GM23338 (cell line): Measurements from ENCODE around the gene PGGHG. TPM values are rescaled to one million over a fixed set of nuclear protein-coding genes. Genes with fewer than 3 reads are reported as not detected.
A peak's percentile ranks its signal among the peaks of the same experiment; 100 is the strongest.

ENCODE experiments used
- ATAC-seq: fragments of 200-7000 bp; cut with Tn5 transposase; 3 replicates; pipeline ENCODE4 v1.9.1; 2020
- DNase-seq: peaks from one replicate; pipeline ENCODE4 v3.0.0-alpha.2; 2015; ENCODE audit warnings: low spot score
- H2AFZ ChIP-seq: fragments of 200-600 bp; sonication (generic); 2 replicates; pipeline ENCODE4 v1.8.0; 2016; ENCODE audit warnings: antibody characterized with exemption, mild to moderate bottlenecking, moderate library complexity
- H3F3A ChIP-seq: fragments of 200-600 bp; sonication (generic); replicated peaks from 2 replicates; pipeline ENCODE4 v1.8.0; 2017; ENCODE audit warnings: antibody characterized with exemption, mixed run types, low read depth
- H3K27ac ChIP-seq: fragments of 200-600 bp; sonication (generic); 2 replicates; pipeline ENCODE4 v1.6.1; 2016; ENCODE audit warnings: low read depth
- H3K27me3 ChIP-seq: fragments of 200-600 bp; sonication (generic); 2 replicates; pipeline ENCODE4 v1.8.0; 2016; ENCODE audit warnings: mild to moderate bottlenecking, mixed run types, moderate library complexity; ENCODE audit not compliant: insufficient read depth
- H3K36me3 ChIP-seq: fragments of 200-600 bp; sonication (generic); 2 replicates; pipeline ENCODE4 v1.8.0; 2016; ENCODE audit warnings: mild to moderate bottlenecking; ENCODE audit not compliant: insufficient read depth
- H3K4me1 ChIP-seq: fragments of 200-600 bp; sonication (generic); 2 replicates; pipeline ENCODE4 v1.8.0; 2016; ENCODE audit warnings: mild to moderate bottlenecking, moderate library complexity; ENCODE audit not compliant: insufficient read depth
- H3K4me2 ChIP-seq: fragments of 200-600 bp; sonication (generic); 2 replicates; pipeline ENCODE4 v1.7.1; 2017; ENCODE audit warnings: mixed run types
- H3K4me3 ChIP-seq: fragments of 200-600 bp; sonication (generic); 2 replicates; pipeline ENCODE4 v1.6.1; 2016; ENCODE audit warnings: mixed run types
- H3K79me2 ChIP-seq: fragments of 200-600 bp; sonication (generic); replicated peaks from 2 replicates; pipeline ENCODE4 v1.8.0; 2017; ENCODE audit warnings: mild to moderate bottlenecking; ENCODE audit not compliant: insufficient read depth
- H3K9me2 ChIP-seq: fragments of 200-600 bp; sonication (generic); 2 replicates; pipeline ENCODE4 v1.8.0; 2017; ENCODE audit not compliant: insufficient read depth
- H4K20me1 ChIP-seq: fragments of 200-600 bp; sonication (generic); replicated peaks from 2 replicates; pipeline ENCODE4 v1.8.0; 2017; ENCODE audit warnings: mild to moderate bottlenecking; ENCODE audit not compliant: insufficient read depth
- H3K27ac Mint-ChIP-seq: 2 replicates; pipeline ENCODE4 v1.8.0; 2020; ENCODE audit warnings: inconsistent platforms, mild to moderate bottlenecking, moderate library complexity, mixed read lengths
- H3K27me3 Mint-ChIP-seq: 3 replicates; pipeline ENCODE4 v1.8.0; 2022; ENCODE audit warnings: low read depth, mild to moderate bottlenecking, moderate library complexity, mixed read lengths, inconsistent platforms; ENCODE audit not compliant: insufficient read depth, poor library complexity
- H3K36me3 Mint-ChIP-seq: 3 replicates; pipeline ENCODE4 v1.8.0; 2021; ENCODE audit warnings: low read depth, mild to moderate bottlenecking, inconsistent platforms, moderate library complexity, mixed read lengths
- H3K4me1 Mint-ChIP-seq: 3 replicates; pipeline ENCODE4 v1.8.0; 2020; ENCODE audit warnings: mild to moderate bottlenecking, inconsistent platforms, mixed read lengths
- H3K4me3 Mint-ChIP-seq: 3 replicates; pipeline ENCODE4 v1.8.0; 2021; ENCODE audit warnings: moderate library complexity, mild to moderate bottlenecking, inconsistent platforms, mixed read lengths
- H3K9me3 Mint-ChIP-seq: 3 replicates; pipeline ENCODE4 v1.8.0; 2020; ENCODE audit warnings: moderate library complexity, mild to moderate bottlenecking, inconsistent platforms, mixed read lengths
- CTCF ChIP-seq, 2 experiments: fragments of 200-600 bp in 1 of 2; sonication (generic) in 1 of 2; conservative IDR thresholded peaks; 2 replicates each; pipeline versions ENCODE4 v1.5.1 to v1.6.1; 2016 to 2017; ENCODE audit warnings: antibody characterized with exemption in 2 of 2, low read depth in 2 of 2, mild to moderate bottlenecking in 2 of 2, moderate library complexity in 1 of 2
- NANOG ChIP-seq: IDR thresholded peaks from 2 replicates; pipeline ENCODE4 v1.6.1; 2016; ENCODE audit warnings: antibody characterized with exemption, borderline replicate concordance
- REST ChIP-seq: IDR thresholded peaks from one replicate; pipeline ENCODE4 v1.6.1; 2018; ENCODE audit warnings: antibody characterized with exemption; ENCODE audit not compliant: unreplicated experiment
- STAT1 ChIP-seq: IDR thresholded peaks from one replicate; pipeline ENCODE4 v1.6.1; 2016; ENCODE audit warnings: antibody characterized with exemption; ENCODE audit not compliant: unreplicated experiment
- polyA plus RNA-seq: library from polyadenylated mRNA; unstranded; fragments of >200 nt; fragmentation: Nextera tagmentation; extraction: Ambion mirVana; gene quantifications from 2 replicates; pipeline ENCODE4 v1.2.1, GENCODE V29; 2016
- total RNA-seq: library from RNA; depleted of rRNA; stranded (reverse); fragments of >200 nt; shearing (Covaris generic); gene quantifications from 2 replicates; pipeline ENCODE4 v1.2.3, GENCODE V29; 2014

The PGGHG gene
- total and polyA plus RNA-seq, 2 experiments from 2014 or later = 24.9 to 55.8 TPM

DNA sequence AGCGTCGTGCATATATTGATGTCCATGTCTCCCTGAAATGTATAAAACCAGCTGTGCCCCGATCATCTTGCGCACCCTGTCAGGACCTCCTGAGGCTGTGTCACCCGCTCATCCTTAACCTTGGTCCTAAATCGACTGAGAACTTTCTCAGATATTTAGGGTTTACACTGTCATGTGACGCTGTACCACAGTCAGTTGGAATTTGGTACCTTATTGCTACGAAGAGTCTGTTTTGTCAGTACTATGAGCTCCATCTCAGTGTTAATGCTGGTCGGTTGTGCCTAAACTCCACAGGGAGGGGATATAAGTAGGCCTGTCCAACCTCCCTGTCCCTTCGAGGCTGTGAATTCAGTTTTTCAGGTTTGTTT, 16.9 kb downstream of the PGGHG start:
- peak overlapping the region; percentile 90 for H3K27ac Mint-ChIP-seq
- H3K79me2 ChIP-seq = peaks cover 12% of the 10 kb centered on the region
- H3K4me1 ChIP-seq = peaks cover 65% of the 10 kb centered on the region
- no peak for ATAC-seq
- H3F3A ChIP-seq = peaks cover 26% of the 10 kb centered on the region
- H3K9me2 ChIP-seq = no peaks in the 10 kb centered on the region
- TF ChIP-seq NANOG = no peak
- no peak for TF ChIP-seq STAT1
- H2AFZ ChIP-seq = no peak overlapping the region
- peak overlapping the region; percentile 90 for H3K27ac ChIP-seq
- no peaks in the 10 kb centered on the region for H3K27me3 ChIP-seq
- H3K36me3 Mint-ChIP-seq = peaks cover 16% of the 10 kb centered on the region
- no peak for DNase-seq
- peak overlapping the region; percentile 56 for H3K4me3 Mint-ChIP-seq
- H3K4me3 ChIP-seq = no peak overlapping the region; the same call in 1 of the 2 replicates
- H3K4me1 Mint-ChIP-seq = peaks cover 61% of the 10 kb centered on the region
- no peaks in the 10 kb centered on the region for H4K20me1 ChIP-seq
- no peaks in the 10 kb centered on the region for H3K36me3 ChIP-seq
- H3K4me2 ChIP-seq = peak overlapping the region; percentile 66
- peaks cover 42% of the 10 kb centered on the region for H3K27me3 Mint-ChIP-seq
- H3K9me3 Mint-ChIP-seq = peaks cover 7% of the 10 kb centered on the region

- H3F3A ChIP-seq = peaks cover 25% of the 10 kb centered on the region
- H3K9me3 Mint-ChIP-seq = peaks cover 7% of the 10 kb centered on the region
- H3K27me3 ChIP-seq = peaks cover 2% of the 10 kb centered on the region; the same call in 1 of the 2 replicates
- H3K4me3 ChIP-seq = no peak overlapping the region
- peaks cover 16% of the 10 kb centered on the region for H3K36me3 Mint-ChIP-seq
- no peak for ATAC-seq
- peak overlapping the region; percentile 90 for H3K27ac ChIP-seq
- peaks cover 12% of the 10 kb centered on the region for H3K79me2 ChIP-seq
- H3K9me2 ChIP-seq = no peaks in the 10 kb centered on the region
- no peak for DNase-seq
- no peak overlapping the region for H3K4me3 Mint-ChIP-seq
- no peaks in the 10 kb centered on the region for H3K36me3 ChIP-seq
- peaks cover 57% of the 10 kb centered on the region for H3K4me1 Mint-ChIP-seq
- H3K4me1 ChIP-seq = peaks cover 63% of the 10 kb centered on the region
- no peak overlapping the region for H2AFZ ChIP-seq
- peak overlapping the region; percentile 82; the same call in 1 of the 2 replicates for H3K27ac Mint-ChIP-seq
- peaks cover 44% of the 10 kb centered on the region for H3K27me3 Mint-ChIP-seq
- no peaks in the 10 kb centered on the region for H4K20me1 ChIP-seq
- TF ChIP-seq REST (no peak), CTCF (conservative IDR thresholded peaks at IDR 0.05; ENCODE audit: low read depth in 2 of 2) (peak in 1 of 2 experiments; percentile 21; a peak in 1 of 4 replicates)
- H3K4me2 ChIP-seq = peak overlapping the region; percentile 66; the same call in 1 of the 2 replicates
Observed at GRCh38 chr11:306645-307371, 17.9 kb downstream of the PGGHG start.
